ENCODE results near the gene OR11A1.

- no peak for TF ChIP-seq EZH2phosphoT487 (IDR thresholded peaks at IDR 0.05; ENCODE audit: borderline replicate concordance, low read depth)
- TF ChIP-seq JUND (IDR thresholded peaks at IDR 0.05), result no peak
These were observed 33.7 kb upstream of the OR11A1 start for GRCh38 chr6:29490552-29490951.

Measured in SK-N-SH (cell line).